Stomach (tissue), 9 donors: ENCODE results near the gene NAALADL2. TPM values are rescaled to one million over a fixed set of nuclear protein-coding genes. Genes with fewer than 3 reads are reported as not detected.

Experiments used
- DNase-seq, 2 donors: peaks; one replicate each; pipeline versions ENCODE4 v3.0.0 to v3.0.0-alpha.2; 2013 to 2019
- H3K27ac ChIP-seq, 5 donors: fragments of 200-600 bp in 4 of 5; sonication (generic) in 4 of 5; one replicate each; pipeline ENCODE4 v1.5.1; 2013 to 2019; ENCODE audit warnings: mild to moderate bottlenecking in 1 of 5, moderate library complexity in 1 of 5
- H3K27me3 ChIP-seq, 3 donors: fragments of 200-600 bp; sonication (generic); one replicate each; pipeline ENCODE4 v1.5.1; 2017 to 2019; ENCODE audit warnings: mixed run types in 1 of 3
- H3K36me3 ChIP-seq, 4 donors: fragments of 200-600 bp; sonication (generic); 1 replicate in 3 of 4; 2 replicates in 1 of 4; pipeline ENCODE4 v1.5.1; 2016 to 2019
- H3K4me1 ChIP-seq, 4 donors: fragments of 200-600 bp; sonication (generic); one replicate each; pipeline ENCODE4 v1.5.1; 2016 to 2019
- H3K4me3 ChIP-seq, 4 donors: fragments of 200-600 bp; sonication (generic) in 3 of 4; one replicate each; pipeline ENCODE4 v1.5.1; 2016 to 2019; ENCODE audit warnings: mild to moderate bottlenecking in 1 of 4
- H3K9me3 ChIP-seq, 4 donors: fragments of 200-600 bp; sonication (generic); one replicate each; pipeline ENCODE4 v1.5.1; 2016 to 2019
- EP300 ChIP-seq: sonication (generic); formaldehyde crosslinking; IDR thresholded peaks from one replicate; pipeline ENCODE4 v1.6.1; 2017; ENCODE audit warnings: antibody characterized with exemption
- POLR2A ChIP-seq, 4 donors: fragments of 450-650 bp; IDR thresholded peaks; one replicate each; pipeline ENCODE4 v1.6.1; 2016; ENCODE audit warnings: antibody characterized with exemption in 4 of 4, control low read depth in 2 of 4, mild to moderate bottlenecking in 1 of 4, moderate library complexity in 1 of 4
- POLR2AphosphoS5 ChIP-seq, 3 donors: sonication (generic); formaldehyde crosslinking; IDR thresholded peaks; one replicate each; pipeline ENCODE4 v1.6.1; 2016; ENCODE audit warnings: antibody characterized with exemption in 3 of 3
- WGBS, 5 donors: extraction: QIAGEN DNeasy Blood & Tissue Kit in 3 of 5; methylation state at CpG; one replicate each; pipeline versions ENCODE4 v1.1.5 to v1.1.7; 2013 to 2018; 5-methylcytosine and 5-hydroxymethylcytosine counted together
- intact Hi-C: fragments of 100-400 bp; cut with DNase I; formaldehyde crosslinking; loops from one replicate; pipeline ENCODE4 v1.15.1; 2023; ENCODE audit warnings: low total_unique reads
- polyA plus RNA-seq, 3 donors: library from polyadenylated mRNA; stranded (reverse); fragments of 200-250 nt; gene quantifications; one replicate each; pipeline ENCODE4 v1.2.3, GENCODE V29; 2013
- total RNA-seq, 5 donors: library from RNA; depleted of rRNA; stranded (reverse); fragments of >200 nt; gene quantifications; one replicate each; pipeline versions ENCODE4 v1.1.0 to v1.2.3, GENCODE V29; 2014 to 2016
- TF ChIP-seq, protein P1 (sequence below), 7 experiments: fragments of 450-650 bp in 4 of 7; fragments of 200-600 bp in 3 of 7; sonication (generic) in 3 of 7; IDR thresholded peaks; one replicate each; pipeline ENCODE4 v1.5.1; 2016 to 2019; ENCODE audit warnings: antibody characterized with exemption in 7 of 7, control low read depth in 2 of 7, mild to moderate bottlenecking in 1 of 7
- donor health status: healthy with polysubstance abuse.
- donor health status: Bipolar disorder and iron deficiency.
- donor health status: healthy.

Gene NAALADL2
- total and polyA plus RNA-seq, 8 donors, result 0.58 to 43.7 (median 5.4) TPM

DNA sequence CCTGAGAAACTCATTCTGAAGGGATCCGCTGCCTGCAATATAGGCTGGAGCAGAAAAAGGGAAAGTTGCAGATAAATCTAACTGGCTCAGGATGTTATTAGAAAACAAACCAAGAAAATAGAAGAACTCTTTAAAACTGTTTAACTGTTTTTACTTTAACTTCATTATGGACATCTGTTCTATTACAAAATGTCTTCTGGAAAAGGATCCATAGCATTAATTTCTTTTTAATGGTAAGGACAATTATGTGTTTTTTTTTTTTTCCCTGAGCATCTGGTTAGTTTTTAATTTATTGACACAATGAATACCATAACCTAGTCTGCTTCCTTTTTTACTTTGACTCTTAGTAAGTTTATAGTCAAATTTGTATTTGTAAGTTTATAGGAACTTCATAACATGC, 239.5 kb downstream of the NAALADL2 start:
- no peaks in the 10 kb centered on the region for H3K9me3 ChIP-seq
- TF ChIP-seq, protein P1, sequence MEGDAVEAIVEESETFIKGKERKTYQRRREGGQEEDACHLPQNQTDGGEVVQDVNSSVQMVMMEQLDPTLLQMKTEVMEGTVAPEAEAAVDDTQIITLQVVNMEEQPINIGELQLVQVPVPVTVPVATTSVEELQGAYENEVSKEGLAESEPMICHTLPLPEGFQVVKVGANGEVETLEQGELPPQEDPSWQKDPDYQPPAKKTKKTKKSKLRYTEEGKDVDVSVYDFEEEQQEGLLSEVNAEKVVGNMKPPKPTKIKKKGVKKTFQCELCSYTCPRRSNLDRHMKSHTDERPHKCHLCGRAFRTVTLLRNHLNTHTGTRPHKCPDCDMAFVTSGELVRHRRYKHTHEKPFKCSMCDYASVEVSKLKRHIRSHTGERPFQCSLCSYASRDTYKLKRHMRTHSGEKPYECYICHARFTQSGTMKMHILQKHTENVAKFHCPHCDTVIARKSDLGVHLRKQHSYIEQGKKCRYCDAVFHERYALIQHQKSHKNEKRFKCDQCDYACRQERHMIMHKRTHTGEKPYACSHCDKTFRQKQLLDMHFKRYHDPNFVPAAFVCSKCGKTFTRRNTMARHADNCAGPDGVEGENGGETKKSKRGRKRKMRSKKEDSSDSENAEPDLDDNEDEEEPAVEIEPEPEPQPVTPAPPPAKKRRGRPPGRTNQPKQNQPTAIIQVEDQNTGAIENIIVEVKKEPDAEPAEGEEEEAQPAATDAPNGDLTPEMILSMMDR (IDR thresholded peaks at IDR 0.05), result no peak
- TF ChIP-seq EP300 (no peak), POLR2AphosphoS5 (IDR thresholded peaks at IDR 0.05) (no peak)
- 91 to 100% (median 100%) methylated on average over 1 of the region's 1 CpG for WGBS, 5 donors
- peaks cover 0 to 5% (median 0%) of the 10 kb centered on the region in 4 donors for H3K36me3 ChIP-seq
- H3K4me1 ChIP-seq, result peaks cover 0 to 31% (median 7%) of the 10 kb centered on the region in 4 donors
- no peaks in the 10 kb centered on the region for H3K27me3 ChIP-seq
- no peak overlapping the region for H3K4me3 ChIP-seq
- intact Hi-C loops, result no loop called here
- no peak overlapping the region for H3K27ac ChIP-seq
- DNase-seq, result no peak

DNA sequence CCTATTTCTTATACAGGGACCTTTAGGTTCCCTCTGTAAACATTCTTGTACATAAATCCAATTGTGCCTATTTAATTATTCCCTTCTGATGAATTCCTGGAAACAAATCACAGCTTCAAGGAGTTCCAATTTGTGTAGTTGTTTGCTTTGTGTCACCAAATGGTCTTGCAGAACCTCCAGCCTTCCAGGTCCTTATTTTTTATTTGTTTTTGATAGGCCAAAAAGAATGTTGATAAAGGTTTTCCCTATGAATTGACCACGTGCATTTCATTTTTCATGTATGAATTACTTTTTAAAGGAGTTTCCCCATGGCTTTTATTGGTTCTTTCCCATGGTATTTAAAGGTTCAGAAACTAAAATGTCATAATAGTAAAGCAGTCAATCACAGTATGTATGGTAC, 243.0 kb downstream of the NAALADL2 start:
- H3K36me3 ChIP-seq, result peaks cover 0 to under 1% (median 0%) of the 10 kb centered on the region in 4 donors
- H3K27ac ChIP-seq, result peak overlapping the region in 1 of 5 donors; percentile 46
- TF ChIP-seq EP300, result no peak
- WGBS, 5 donors, result 19 to 50% (median 31%) methylated on average over 1 of the region's 1 CpG
- no peaks in the 10 kb centered on the region for H3K27me3 ChIP-seq
- H3K4me3 ChIP-seq, result no peak overlapping the region
- intact Hi-C loops, result no loop called here
- no peaks in the 10 kb centered on the region for H3K9me3 ChIP-seq
- no peak for DNase-seq
- H3K4me1 ChIP-seq, result peaks cover 0 to 22% (median 0%) of the 10 kb centered on the region in 4 donors

DNA sequence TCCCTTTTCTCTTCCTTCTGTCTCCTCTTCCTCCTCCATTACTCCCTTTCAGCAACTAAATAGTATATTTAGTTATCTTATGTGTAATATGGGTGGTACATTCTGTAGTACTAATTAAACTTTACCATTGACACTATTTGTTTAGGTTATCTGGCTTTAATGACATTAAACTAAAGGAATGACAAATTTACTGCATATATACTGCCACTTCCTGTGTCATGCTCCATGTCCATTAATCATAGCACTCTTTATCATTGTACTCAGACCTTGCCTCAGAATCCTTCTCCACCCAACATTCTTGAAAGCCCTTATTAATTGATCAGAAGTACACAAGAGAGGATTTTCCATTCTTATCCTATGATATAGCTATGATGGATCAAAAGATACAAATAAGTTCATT, 244.2 kb downstream of the NAALADL2 start:
- TF ChIP-seq POLR2A (IDR thresholded peaks at IDR 0.05) (no peak), EP300 (no peak), POLR2AphosphoS5 (IDR thresholded peaks at IDR 0.05) (peak in 1 of 3 donors; percentile 55)
- no peak for DNase-seq
- Histone ChIP-seq H3K27ac (peak overlapping the region in 1 of 5 donors; percentile 46), H3K4me1 (peaks cover 0 to 22% (median under 1%) of the 10 kb centered on the region in 4 donors), H3K4me3 (no peak overlapping the region), H3K9me3 (no peaks in the 10 kb centered on the region), H3K27me3 (no peaks in the 10 kb centered on the region), H3K36me3 (no peaks in the 10 kb centered on the region)
- intact Hi-C loops, result no loop called here

DNA sequence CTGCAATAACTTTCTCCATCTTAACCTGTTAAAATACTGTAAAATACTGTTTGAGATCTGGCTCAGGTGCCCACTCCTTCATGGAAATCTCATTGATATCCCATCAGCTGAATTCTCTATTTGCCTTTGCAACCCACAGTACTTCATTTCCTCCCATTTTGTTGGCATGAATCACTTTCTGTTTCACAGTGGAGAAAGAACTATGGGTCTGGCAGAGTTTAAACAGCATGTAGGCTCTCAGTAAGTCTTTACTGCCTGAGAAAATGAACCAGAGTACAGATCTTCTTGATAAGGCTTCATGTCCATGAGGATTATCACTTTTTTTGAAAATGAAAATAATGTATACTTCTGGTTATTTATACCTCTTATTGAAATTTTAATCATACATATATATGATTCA, 245.9 kb downstream of the NAALADL2 start:
- intact Hi-C loops, result no loop called here
- no peaks in the 10 kb centered on the region for H3K36me3 ChIP-seq
- DNase-seq, result no peak
- H3K9me3 ChIP-seq, result no peaks in the 10 kb centered on the region
- no peak overlapping the region for H3K4me3 ChIP-seq
- H3K27me3 ChIP-seq, result no peaks in the 10 kb centered on the region
- H3K27ac ChIP-seq, result no peak overlapping the region
- TF ChIP-seq, protein P1 (IDR thresholded peaks at IDR 0.05), result no peak
- no peak for TF ChIP-seq POLR2AphosphoS5 (IDR thresholded peaks at IDR 0.05)
- no peak for TF ChIP-seq POLR2A (IDR thresholded peaks at IDR 0.05)
- TF ChIP-seq EP300, result no peak
- H3K4me1 ChIP-seq, result peaks cover 0 to 22% (median 5%) of the 10 kb centered on the region in 4 donors

DNA sequence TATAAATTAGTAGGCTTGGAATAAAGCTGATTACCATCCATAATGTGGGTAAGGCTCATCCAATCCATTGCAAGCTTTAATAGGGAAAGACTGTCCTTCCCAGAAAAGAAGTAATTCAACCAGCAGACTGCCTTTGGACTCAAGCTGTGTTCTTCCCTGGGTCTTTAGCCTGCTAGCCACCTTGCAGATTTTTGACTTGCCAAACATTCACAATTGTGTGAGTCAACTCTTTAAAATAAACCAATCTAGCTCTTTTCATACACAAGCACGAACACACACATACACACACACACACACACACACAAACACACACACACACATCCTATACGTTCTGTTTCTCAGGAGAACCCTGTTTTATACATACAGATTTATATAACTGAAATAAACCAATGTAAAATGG, 248.1 kb downstream of the NAALADL2 start:
- Histone ChIP-seq H3K9me3 (no peaks in the 10 kb centered on the region), H3K36me3 (no peaks in the 10 kb centered on the region), H3K4me1 (peaks cover 0 to 18% (median 9%) of the 10 kb centered on the region in 4 donors), H3K27ac (no peak overlapping the region), H3K27me3 (no peaks in the 10 kb centered on the region), H3K4me3 (no peak overlapping the region)
- TF ChIP-seq EP300 (no peak), POLR2AphosphoS5 (IDR thresholded peaks at IDR 0.05) (no peak), POLR2A (IDR thresholded peaks at IDR 0.05) (no peak)
- TF ChIP-seq, protein P1 (IDR thresholded peaks at IDR 0.05), result no peak
- WGBS, 5 donors, result 82 to 93% (median 87%) methylated on average over 2 of the region's 2 CpGs
- no peak for DNase-seq
- intact Hi-C loops, result no loop called here
